Measurements from ENCODE around the gene TBC1D22A. TPM values are rescaled to one million over a fixed set of nuclear protein-coding genes. Genes with fewer than 3 reads are reported as not detected.

TBC1D22A gene
- total and polyA plus RNA-seq, 7 experiments from 2014 or later = 18.6 to 50.1 (median 39.3) TPM

GRCh38 chr22:47052236-47053012 is 290.0 kb downstream of the TBC1D22A start:
- H3K4me1 ChIP-seq (ENCODE audit: control insufficient read depth in 2 of 2, insufficient read depth in 2 of 2, low read length in 2 of 2) = peaks cover 0 to 5% of the 10 kb centered on the region in 2 donors
- H3K27ac ChIP-seq (ENCODE audit: low read depth, low read length) = no peak overlapping the region
- intact Hi-C loops (cut with micrococcal nuclease) = no loop called here
- ChIA-PET CTCF (no interaction called here), POLR2A (no interaction called here)
- no peaks in the 10 kb centered on the region for H3K27me3 Mint-ChIP-seq
- peaks cover 0 to 26% (median 11%) of the 10 kb centered on the region in 5 donors for H3K36me3 Mint-ChIP-seq
- peaks cover 0 to 49% (median 0%) of the 10 kb centered on the region in 3 experiments for H3K36me3 ChIP-seq (ENCODE audit: control insufficient read depth in 2 of 3, insufficient read depth in 3 of 3, low read length in 3 of 3)
- H3K9me3 Mint-ChIP-seq = no peaks in the 10 kb centered on the region
- H3K4me3 ChIP-seq (ENCODE audit: low read length) = no peak overlapping the region
- peaks cover 0 to 22% (median 6%) of the 10 kb centered on the region in 7 donors for H3K4me1 Mint-ChIP-seq
- no peaks in the 10 kb centered on the region for H3K9me3 ChIP-seq (ENCODE audit: control insufficient read depth in 2 of 3, low read length in 3 of 3)
- ATAC-seq = no peak
- DNase-seq = no peak
- H3K27ac Mint-ChIP-seq = peak overlapping the region in 1 of 9 donors; percentile 38
- no peaks in the 10 kb centered on the region for H3K27me3 ChIP-seq (ENCODE audit: control insufficient read depth in 2 of 2, insufficient read depth in 2 of 2, low read length in 2 of 2)
- H3K4me3 Mint-ChIP-seq = no peak overlapping the region

DNA sequence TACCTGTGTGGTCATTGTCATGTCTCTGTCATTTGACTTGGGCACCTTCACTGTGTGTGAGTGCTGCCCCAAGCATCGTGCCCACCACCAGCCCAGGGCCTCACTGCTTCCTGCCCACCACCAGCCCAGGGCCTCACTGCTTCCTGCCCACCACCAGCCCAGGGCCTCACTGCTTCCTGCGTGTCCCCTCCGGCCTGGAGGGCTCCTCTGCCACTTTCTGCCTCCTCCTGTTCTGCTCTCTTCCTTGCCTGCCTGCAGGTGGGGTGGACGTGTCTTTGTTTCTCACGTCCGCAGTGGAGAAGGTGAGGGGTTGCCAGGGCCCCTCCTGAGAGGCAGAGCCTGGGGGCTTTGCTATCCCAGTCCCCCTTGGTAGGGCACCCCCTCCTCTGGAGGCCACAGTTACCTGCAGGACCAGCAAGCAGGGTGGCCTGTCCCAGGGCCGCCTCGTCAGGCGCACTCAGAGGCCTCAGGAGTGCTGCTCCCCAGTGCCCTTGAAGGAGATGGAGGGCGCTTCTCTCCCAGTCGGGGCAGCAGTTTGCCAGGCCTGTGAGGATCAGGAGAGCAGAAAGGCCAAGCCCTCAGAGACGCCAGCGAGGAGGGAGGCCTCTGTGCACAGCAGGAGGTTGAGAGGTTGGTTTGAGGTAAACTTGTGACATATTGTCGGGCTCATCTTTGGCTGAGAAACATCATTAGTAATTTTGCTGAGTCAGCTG is 290.7 kb downstream of the TBC1D22A start:
- no peak overlapping the region for H3K4me3 ChIP-seq (ENCODE audit: low read length)
- no peaks in the 10 kb centered on the region for H3K9me3 ChIP-seq (ENCODE audit: control insufficient read depth in 2 of 3, low read length in 3 of 3)
- Mint-ChIP-seq H3K36me3 (peaks cover 0 to 28% (median 13%) of the 10 kb centered on the region in 5 donors), H3K4me1 (peaks cover 0 to 18% (median 6%) of the 10 kb centered on the region in 7 donors), H3K27ac (peak overlapping the region in 4 of 9 donors; percentile 17 to 74 (median 43)), H3K4me3 (no peak overlapping the region), H3K9me3 (no peaks in the 10 kb centered on the region), H3K27me3 (no peaks in the 10 kb centered on the region)
- intact Hi-C loops (cut with micrococcal nuclease) = no loop called here
- H3K36me3 ChIP-seq (ENCODE audit: control insufficient read depth in 2 of 3, insufficient read depth in 3 of 3, low read length in 3 of 3) = peaks cover 0 to 50% (median 0%) of the 10 kb centered on the region in 3 experiments
- no peak for DNase-seq
- no peaks in the 10 kb centered on the region for H3K4me1 ChIP-seq (ENCODE audit: control insufficient read depth in 2 of 2, insufficient read depth in 2 of 2, low read length in 2 of 2)
- ChIA-PET POLR2A (no interaction called here), CTCF (no interaction called here)
- H3K27ac ChIP-seq (ENCODE audit: low read depth, low read length) = no peak overlapping the region
- H3K27me3 ChIP-seq (ENCODE audit: control insufficient read depth in 2 of 2, insufficient read depth in 2 of 2, low read length in 2 of 2) = no peaks in the 10 kb centered on the region
- no peak for ATAC-seq

DNA sequence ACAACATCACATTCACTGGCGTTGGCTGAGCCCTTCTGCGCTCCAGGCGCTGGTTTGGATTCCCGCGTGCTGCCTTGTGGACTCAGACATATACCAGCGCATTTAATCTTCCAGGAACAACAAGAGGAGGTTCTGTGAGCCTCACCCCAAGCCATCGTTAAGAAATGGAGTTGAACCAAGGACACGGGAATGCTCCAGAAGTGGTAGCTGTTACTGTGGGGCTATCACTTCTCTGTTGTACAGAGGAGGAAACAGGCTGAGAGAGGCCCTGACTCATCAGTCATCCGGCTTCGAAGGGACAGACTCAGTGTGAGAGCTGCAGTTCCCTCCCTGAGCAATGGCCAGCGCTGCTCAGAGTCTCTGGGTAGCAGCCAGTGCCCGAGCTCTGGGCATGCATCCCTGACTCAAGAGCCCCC is 291.3 kb downstream of the TBC1D22A start:
- Histone ChIP-seq H3K4me1 (ENCODE audit: control insufficient read depth in 2 of 2, insufficient read depth in 2 of 2, low read length in 2 of 2) (no peaks in the 10 kb centered on the region), H3K27ac (ENCODE audit: low read depth, low read length) (no peak overlapping the region), H3K9me3 (ENCODE audit: control insufficient read depth in 2 of 3, low read length in 3 of 3) (no peaks in the 10 kb centered on the region), H3K27me3 (ENCODE audit: control insufficient read depth in 2 of 2, insufficient read depth in 2 of 2, low read length in 2 of 2) (no peaks in the 10 kb centered on the region), H3K36me3 (ENCODE audit: control insufficient read depth in 2 of 3, insufficient read depth in 3 of 3, low read length in 3 of 3) (peaks cover 0 to 49% (median 0%) of the 10 kb centered on the region in 3 experiments), H3K4me3 (ENCODE audit: low read length) (no peak overlapping the region)
- peak overlapping the region in 2 of 9 donors; percentile 19 to 48 for H3K27ac Mint-ChIP-seq
- ATAC-seq (no peak), DNase-seq (no peak)
- POLR2A ChIA-PET = no interaction called here
- CTCF ChIA-PET = no interaction called here
- H3K27me3 Mint-ChIP-seq = no peaks in the 10 kb centered on the region
- no peaks in the 10 kb centered on the region for H3K9me3 Mint-ChIP-seq
- intact Hi-C loops (cut with micrococcal nuclease) = no loop called here
- H3K4me3 Mint-ChIP-seq = no peak overlapping the region
- H3K36me3 Mint-ChIP-seq = peaks cover 0 to 28% (median 13%) of the 10 kb centered on the region in 5 donors
- peaks cover 0 to 19% (median 6%) of the 10 kb centered on the region in 7 donors for H3K4me1 Mint-ChIP-seq

DNA sequence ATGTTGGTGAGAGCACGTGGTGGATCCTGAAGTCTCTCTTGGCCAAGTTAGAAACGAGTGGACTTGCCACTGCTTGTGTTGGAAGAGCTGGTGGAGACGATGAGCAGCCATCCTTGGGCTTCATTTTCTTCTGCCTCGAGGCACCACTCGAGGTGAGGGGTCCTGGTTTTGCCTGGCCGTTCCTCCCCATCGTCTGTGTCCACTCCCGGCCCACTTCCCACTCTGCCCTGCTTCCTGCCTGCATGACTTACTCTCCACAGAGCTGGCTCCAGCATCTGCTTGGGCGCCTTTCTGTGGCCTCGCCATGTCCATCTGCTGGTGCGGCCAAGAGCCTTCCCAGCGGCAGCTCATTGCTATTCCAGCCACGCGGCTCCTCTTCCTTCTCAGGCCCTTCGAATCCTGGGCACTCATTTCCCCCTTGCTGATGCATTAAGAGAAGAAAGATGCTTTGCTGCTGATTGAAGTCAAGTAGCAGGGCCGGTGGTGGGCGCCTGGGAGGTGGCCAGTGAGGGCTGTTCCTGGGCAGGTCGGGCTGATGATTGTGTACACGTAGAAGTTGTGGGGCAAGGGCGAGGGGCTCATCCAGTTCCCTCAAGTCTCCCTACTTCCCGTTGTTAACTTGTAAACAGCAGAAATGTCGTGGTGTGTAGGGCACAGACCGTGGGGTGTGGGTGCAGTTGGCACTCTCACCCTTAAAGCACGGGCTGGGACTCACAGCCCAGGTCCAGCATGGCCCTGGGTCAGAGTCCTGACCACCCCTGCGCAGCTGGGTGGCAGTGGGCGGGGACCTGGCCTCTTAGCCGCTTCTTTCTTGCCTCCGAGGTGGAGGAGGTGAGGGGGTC is 292.0 kb downstream of the TBC1D22A start:
- Mint-ChIP-seq H3K4me3 (no peak overlapping the region), H3K27me3 (no peaks in the 10 kb centered on the region), H3K4me1 (peaks cover 0 to 16% (median 4%) of the 10 kb centered on the region in 7 donors), H3K27ac (peak overlapping the region in 2 of 9 donors; percentile 13 to 67), H3K36me3 (peaks cover 0 to 29% (median 13%) of the 10 kb centered on the region in 5 donors), H3K9me3 (no peaks in the 10 kb centered on the region)
- ATAC-seq (no peak), DNase-seq (no peak)
- CTCF ChIA-PET = no interaction called here
- Histone ChIP-seq H3K4me1 (ENCODE audit: control insufficient read depth in 2 of 2, insufficient read depth in 2 of 2, low read length in 2 of 2) (no peaks in the 10 kb centered on the region), H3K27ac (ENCODE audit: low read depth, low read length) (no peak overlapping the region), H3K27me3 (ENCODE audit: control insufficient read depth in 2 of 2, insufficient read depth in 2 of 2, low read length in 2 of 2) (no peaks in the 10 kb centered on the region), H3K4me3 (ENCODE audit: low read length) (no peak overlapping the region), H3K36me3 (ENCODE audit: control insufficient read depth in 2 of 3, insufficient read depth in 3 of 3, low read length in 3 of 3) (peaks cover 0 to 49% (median 0%) of the 10 kb centered on the region in 3 experiments), H3K9me3 (ENCODE audit: control insufficient read depth in 2 of 3, low read length in 3 of 3) (no peaks in the 10 kb centered on the region)
- intact Hi-C loops (cut with micrococcal nuclease) = no loop called here
- POLR2A ChIA-PET = interaction anchor here (0.8 kb wide), 1 partner anchor 15 kb away, joined by 3 read pairs; no protein-coding TSS in a partner anchor

- Mint-ChIP-seq H3K4me1 (peaks cover 0 to 16% (median 3%) of the 10 kb centered on the region in 7 donors), H3K9me3 (no peaks in the 10 kb centered on the region), H3K27ac (peak overlapping the region in 2 of 9 donors; percentile 12 to 86), H3K36me3 (peaks cover 0 to 31% (median 13%) of the 10 kb centered on the region in 5 donors), H3K4me3 (peak overlapping the region in 1 of 10 donors; percentile 23), H3K27me3 (no peaks in the 10 kb centered on the region)
- intact Hi-C loops (cut with micrococcal nuclease) = no loop called here
- no peaks in the 10 kb centered on the region for H3K9me3 ChIP-seq (ENCODE audit: control insufficient read depth in 2 of 3, low read length in 3 of 3)
- H3K4me3 ChIP-seq (ENCODE audit: low read length) = no peak overlapping the region
- no peak for ATAC-seq
- H3K4me1 ChIP-seq (ENCODE audit: control insufficient read depth in 2 of 2, insufficient read depth in 2 of 2, low read length in 2 of 2) = no peaks in the 10 kb centered on the region
- no peaks in the 10 kb centered on the region for H3K27me3 ChIP-seq (ENCODE audit: control insufficient read depth in 2 of 2, insufficient read depth in 2 of 2, low read length in 2 of 2)
- no peak for DNase-seq
- POLR2A ChIA-PET = interaction anchor here (0.8 kb wide), 1 partner anchor 16 kb away, joined by 3 read pairs; no protein-coding TSS in a partner anchor
- no peak overlapping the region for H3K27ac ChIP-seq (ENCODE audit: low read depth, low read length)
- H3K36me3 ChIP-seq (ENCODE audit: control insufficient read depth in 2 of 3, insufficient read depth in 3 of 3, low read length in 3 of 3) = peaks cover 0 to 53% (median 0%) of the 10 kb centered on the region in 3 experiments
- CTCF ChIA-PET = no interaction called here
These were observed 292.6 kb downstream of the TBC1D22A start for GRCh38 chr22:47055073-47055355.

GRCh38 chr22:47055461-47055860 is 293.0 kb downstream of the TBC1D22A start:
- Mint-ChIP-seq H3K9me3 (no peaks in the 10 kb centered on the region), H3K27me3 (no peaks in the 10 kb centered on the region), H3K27ac (peak overlapping the region in 2 of 9 donors; percentile 12 to 86), H3K36me3 (peaks cover 0 to 33% (median 14%) of the 10 kb centered on the region in 5 donors), H3K4me3 (no peak overlapping the region), H3K4me1 (peaks cover 0 to 16% (median 3%) of the 10 kb centered on the region in 7 donors)
- no peak for ATAC-seq
- DNase-seq = no peak
- ChIA-PET CTCF (no interaction called here), POLR2A (interaction anchor here (0.8 kb wide), 1 partner anchor 16 kb away, joined by 3 read pairs; no protein-coding TSS in a partner anchor)
- no peaks in the 10 kb centered on the region for H3K4me1 ChIP-seq (ENCODE audit: control insufficient read depth in 2 of 2, insufficient read depth in 2 of 2, low read length in 2 of 2)
- no peaks in the 10 kb centered on the region for H3K27me3 ChIP-seq (ENCODE audit: control insufficient read depth in 2 of 2, insufficient read depth in 2 of 2, low read length in 2 of 2)
- H3K27ac ChIP-seq (ENCODE audit: low read depth, low read length) = no peak overlapping the region
- intact Hi-C loops (cut with micrococcal nuclease) = no loop called here
- peaks cover 0 to 54% (median 0%) of the 10 kb centered on the region in 3 experiments for H3K36me3 ChIP-seq (ENCODE audit: control insufficient read depth in 2 of 3, insufficient read depth in 3 of 3, low read length in 3 of 3)
- H3K9me3 ChIP-seq (ENCODE audit: control insufficient read depth in 2 of 3, low read length in 3 of 3) = no peaks in the 10 kb centered on the region
- H3K4me3 ChIP-seq (ENCODE audit: low read length) = no peak overlapping the region

All from naive thymus-derived CD4-positive, alpha-beta T cell (primary cell).